NT2/D1 (cell line): ENCODE data around the gene FAM124A.

ENCODE experiments used
- DNase-seq: peaks from one replicate; pipeline ENCODE4 v3.0.0-alpha.2; 2011; ENCODE audit warnings: low read depth, low spot score
- H3K27me3 ChIP-seq: 2 replicates; pipeline ENCODE4 v1.6.0; 2011; ENCODE audit warnings: mild to moderate bottlenecking; ENCODE audit not compliant: insufficient read length, insufficient read depth
- H3K36me3 ChIP-seq: 2 replicates; pipeline ENCODE4 v1.6.1; 2011; ENCODE audit warnings: mild to moderate bottlenecking, low read length, mixed read lengths; ENCODE audit not compliant: insufficient read depth, insufficient read length
- H3K4me1 ChIP-seq: 2 replicates; pipeline ENCODE4 v1.5.1; 2011; ENCODE audit not compliant: insufficient read depth, insufficient read length
- H3K4me3 ChIP-seq: 2 replicates; pipeline ENCODE4 v1.5.1; 2011; ENCODE audit warnings: low read depth; ENCODE audit not compliant: insufficient read length
- H3K9ac ChIP-seq: 2 replicates; pipeline ENCODE4 v1.6.0; 2011; ENCODE audit warnings: low read depth; ENCODE audit not compliant: insufficient read length
- H3K9me3 ChIP-seq: 2 replicates; pipeline ENCODE4 v1.5.1; 2011; ENCODE audit warnings: mild to moderate bottlenecking, low read length; ENCODE audit not compliant: insufficient read depth
- SUZ12 ChIP-seq: IDR thresholded peaks from 2 replicates; pipeline ENCODE4 v1.6.1; 2011; ENCODE audit not compliant: insufficient read length, insufficient read depth; ENCODE audit errors: extremely low read depth
- YY1 ChIP-seq: IDR thresholded peaks from 2 replicates; pipeline ENCODE4 v1.6.1; 2011; ENCODE audit not compliant: insufficient read length, insufficient read depth
- ZNF274 ChIP-seq: IDR thresholded peaks from 2 replicates; pipeline ENCODE4 v1.6.1; 2011; ENCODE audit warnings: mild to moderate bottlenecking, low read depth, low read length

Gene FAM124A

GRCh38 chr13:51180853-51181511 is 41.2 kb upstream of the FAM124A start:
- H3K27me3 ChIP-seq = no peaks in the 10 kb centered on the region
- no peaks in the 10 kb centered on the region for H3K9me3 ChIP-seq
- DNase-seq = no peak
- H3K36me3 ChIP-seq = peaks cover 11% of the 10 kb centered on the region
- H3K4me1 ChIP-seq = no peaks in the 10 kb centered on the region
- TF ChIP-seq SUZ12 (no peak), YY1 (no peak), ZNF274 (no peak)
- H3K4me3 ChIP-seq = no peak overlapping the region
- no peak overlapping the region for H3K9ac ChIP-seq

- TF ChIP-seq YY1 (no peak), ZNF274 (no peak), SUZ12 (no peak)
- no peaks in the 10 kb centered on the region for H3K27me3 ChIP-seq
- H3K36me3 ChIP-seq = peaks cover 11% of the 10 kb centered on the region
- no peak overlapping the region for H3K4me3 ChIP-seq
- H3K4me1 ChIP-seq = no peaks in the 10 kb centered on the region
- DNase-seq = no peak
- H3K9ac ChIP-seq = no peak overlapping the region
- no peaks in the 10 kb centered on the region for H3K9me3 ChIP-seq
Measured at GRCh38 chr13:51181786-51182383, 40.3 kb upstream of the FAM124A start.

GRCh38 chr13:51191743-51192142 is 30.5 kb upstream of the FAM124A start:
- Histone ChIP-seq H3K9ac (no peak overlapping the region), H3K27me3 (no peaks in the 10 kb centered on the region), H3K4me1 (no peaks in the 10 kb centered on the region), H3K4me3 (no peak overlapping the region), H3K9me3 (no peaks in the 10 kb centered on the region), H3K36me3 (no peaks in the 10 kb centered on the region)
- DNase-seq = no peak
- TF ChIP-seq YY1 = no peak

- TF ChIP-seq YY1 (no peak), SUZ12 (no peak), ZNF274 (no peak)
- H3K36me3 ChIP-seq = no peaks in the 10 kb centered on the region
- no peak for DNase-seq
Measured at GRCh38 chr13:51192348-51192747, 29.9 kb upstream of the FAM124A start.

GRCh38 chr13:51193387-51193786 is 28.8 kb upstream of the FAM124A start:
- H3K4me1 ChIP-seq = no peaks in the 10 kb centered on the region
- TF ChIP-seq YY1 (no peak), SUZ12 (no peak)
- H3K4me3 ChIP-seq = no peak overlapping the region
- H3K36me3 ChIP-seq = no peaks in the 10 kb centered on the region
- no peaks in the 10 kb centered on the region for H3K27me3 ChIP-seq
- no peak overlapping the region for H3K9ac ChIP-seq
- no peak for DNase-seq
- no peaks in the 10 kb centered on the region for H3K9me3 ChIP-seq

More at GRCh38 chr13:51192348-51192747, 29.9 kb upstream of the FAM124A start:
- no peaks in the 10 kb centered on the region for H3K9me3 ChIP-seq
- H3K4me1 ChIP-seq = no peaks in the 10 kb centered on the region
- H3K9ac ChIP-seq = no peak overlapping the region
- H3K4me3 ChIP-seq = no peak overlapping the region
- no peaks in the 10 kb centered on the region for H3K27me3 ChIP-seq

GRCh38 chr13:51194942-51195341 is 27.3 kb upstream of the FAM124A start:
- no peaks in the 10 kb centered on the region for H3K9me3 ChIP-seq
- no peak overlapping the region for H3K9ac ChIP-seq
- no peak for DNase-seq
- H3K4me1 ChIP-seq = no peaks in the 10 kb centered on the region
- no peak for TF ChIP-seq ZNF274
- no peak for TF ChIP-seq SUZ12
- TF ChIP-seq YY1 = no peak
- no peaks in the 10 kb centered on the region for H3K27me3 ChIP-seq
- no peaks in the 10 kb centered on the region for H3K36me3 ChIP-seq
- H3K4me3 ChIP-seq = no peak overlapping the region

GRCh38 chr13:51201886-51202285 is 20.3 kb upstream of the FAM124A start:
- no peak overlapping the region for H3K4me3 ChIP-seq
- H3K36me3 ChIP-seq = no peaks in the 10 kb centered on the region
- H3K4me1 ChIP-seq = no peaks in the 10 kb centered on the region
- H3K9me3 ChIP-seq = no peaks in the 10 kb centered on the region
- H3K9ac ChIP-seq = no peak overlapping the region
- no peak for TF ChIP-seq YY1
- TF ChIP-seq ZNF274 = no peak
- TF ChIP-seq SUZ12 = no peak
- no peak for DNase-seq
- no peaks in the 10 kb centered on the region for H3K27me3 ChIP-seq
